Hepatocyte (in vitro differentiated cells): Measurements from ENCODE around the gene ECSIT. TPM values are rescaled to one million over a fixed set of nuclear protein-coding genes. Genes with fewer than 3 reads are reported as not detected.
A peak's percentile ranks its signal among the peaks of the same experiment; 100 is the strongest.

Source experiments
- DNase-seq: peaks from one replicate; pipeline ENCODE4 v3.0.0-alpha.2; 2016; ENCODE audit warnings: low spot score
- H2AFZ ChIP-seq: fragments of 200-600 bp; sonication (generic); 2 replicates; pipeline ENCODE4 v1.6.0; 2016; ENCODE audit warnings: antibody characterized with exemption, mild to moderate bottlenecking
- H3K27ac ChIP-seq: fragments of 200-600 bp; sonication (generic); 2 replicates; pipeline ENCODE4 v1.5.1; 2016; ENCODE audit warnings: mild to moderate bottlenecking
- H3K27me3 ChIP-seq: fragments of 200-600 bp; sonication (generic); 2 replicates; pipeline ENCODE4 v1.6.1; 2016
- H3K36me3 ChIP-seq: fragments of 200-600 bp; sonication (generic); replicated peaks from 2 replicates; pipeline ENCODE4 v1.5.1; 2016; ENCODE audit warnings: low read depth; ENCODE audit not compliant: insufficient read depth
- H3K4me1 ChIP-seq: fragments of 200-600 bp; sonication (generic); 2 replicates; pipeline ENCODE4 v1.5.1; 2016; ENCODE audit warnings: mild to moderate bottlenecking, moderate library complexity; ENCODE audit not compliant: insufficient read depth
- H3K4me2 ChIP-seq: fragments of 200-600 bp; sonication (generic); 2 replicates; pipeline ENCODE4 v1.6.0; 2016
- H3K4me3 ChIP-seq: fragments of 200-600 bp; sonication (generic); 2 replicates; pipeline ENCODE4 v1.5.1; 2016; ENCODE audit warnings: mild to moderate bottlenecking
- H3K79me2 ChIP-seq: fragments of 200-600 bp; sonication (generic); 2 replicates; pipeline ENCODE4 v1.6.0; 2017; ENCODE audit warnings: mild to moderate bottlenecking
- H3K9me2 ChIP-seq: fragments of 200-600 bp; sonication (generic); replicated peaks from 2 replicates; pipeline ENCODE4 v1.6.0; 2017; ENCODE audit warnings: mild to moderate bottlenecking; ENCODE audit not compliant: insufficient read depth
- H3K9me3 ChIP-seq: fragments of 200-600 bp; sonication (generic); 2 replicates; pipeline ENCODE4 v1.5.1; 2016; ENCODE audit warnings: low read depth, mild to moderate bottlenecking
- H4K20me1 ChIP-seq: fragments of 200-600 bp; sonication (generic); 2 replicates; pipeline ENCODE4 v1.6.0; 2016; ENCODE audit warnings: mild to moderate bottlenecking; ENCODE audit not compliant: insufficient read depth, poor library complexity, severe bottlenecking
- CTCF ChIP-seq: fragments of 200-600 bp; sonication (generic); IDR thresholded peaks from 2 replicates; pipeline ENCODE4 v1.5.1; 2016; ENCODE audit warnings: antibody characterized with exemption, mild to moderate bottlenecking; ENCODE audit not compliant: poor library complexity
- EZH2 ChIP-seq: fragments of 200-600 bp; sonication (generic); IDR thresholded peaks from 2 replicates; pipeline ENCODE4 v1.6.1; 2016; ENCODE audit warnings: antibody characterized with exemption, mild to moderate bottlenecking, borderline replicate concordance
- EZH2phosphoT487 ChIP-seq: fragments of 200-600 bp; sonication (generic); IDR thresholded peaks from one replicate; pipeline ENCODE4 v1.6.1; 2018; ENCODE audit warnings: antibody characterized with exemption, mild to moderate bottlenecking, low read depth, moderate library complexity; ENCODE audit not compliant: unreplicated experiment, severe bottlenecking
- WGBS: methylation state at CpG from one replicate; pipeline ENCODE4 v1.1.6; 2016; ENCODE audit warnings: low lambda C conversion rate; ENCODE audit errors: missing lambda C conversion rate; 5-methylcytosine and 5-hydroxymethylcytosine counted together
- polyA plus RNA-seq: library from polyadenylated mRNA; unstranded; fragments of >200 nt; fragmentation: Nextera tagmentation; extraction: Ambion mirVana; gene quantifications from 2 replicates; pipeline ENCODE4 v1.2.1, GENCODE V29; 2016
- total RNA-seq: library from RNA; depleted of rRNA; stranded (reverse); fragments of >200 nt; gene quantifications from 2 replicates; pipeline ENCODE4 v1.2.3, GENCODE V29; 2014

The ECSIT gene
- total and polyA plus RNA-seq, 2 experiments from 2014 or later = 23.2 to 32.5 TPM

- H3K9me3 ChIP-seq = no peaks in the 10 kb centered on the region
- WGBS = 28% methylated on average over 20 of the region's 21 CpGs
- H2AFZ ChIP-seq = peak within 1 kb of the TSS; percentile 74
- H3K36me3 ChIP-seq = no peaks in the 10 kb centered on the region
- no peak within 1 kb of the TSS for H3K4me3 ChIP-seq
- peaks cover 17% of the 10 kb centered on the region for H3K4me1 ChIP-seq
- peak; percentile 80 for DNase-seq
- H3K9me2 ChIP-seq = no peaks in the 10 kb centered on the region
- TF ChIP-seq EZH2 (no peak), CTCF (no peak), EZH2phosphoT487 (no peak)
- H3K4me2 ChIP-seq = peak within 1 kb of the TSS; percentile 89
- no peaks in the 10 kb centered on the region for H3K79me2 ChIP-seq
- H3K27ac ChIP-seq = peak within 1 kb of the TSS; percentile 74
- H4K20me1 ChIP-seq = no peaks in the 10 kb centered on the region
- H3K27me3 ChIP-seq = no peaks in the 10 kb centered on the region
Observed at GRCh38 chr19:11538232-11539036, 9.5 kb upstream of the ECSIT start, which contains the start of gene CNN1. CNN1 (plus strand) TSS chr19:11538851; CDS start chr19:11538928, 77 bp downstream.

GRCh38 chr19:11535792-11536595, 7.1 kb upstream of the ECSIT start:
- peak overlapping the region; percentile 74 for H3K27ac ChIP-seq
- peak overlapping the region; percentile 11 for H3K4me3 ChIP-seq
- DNase-seq = peak; percentile 95

DNA sequence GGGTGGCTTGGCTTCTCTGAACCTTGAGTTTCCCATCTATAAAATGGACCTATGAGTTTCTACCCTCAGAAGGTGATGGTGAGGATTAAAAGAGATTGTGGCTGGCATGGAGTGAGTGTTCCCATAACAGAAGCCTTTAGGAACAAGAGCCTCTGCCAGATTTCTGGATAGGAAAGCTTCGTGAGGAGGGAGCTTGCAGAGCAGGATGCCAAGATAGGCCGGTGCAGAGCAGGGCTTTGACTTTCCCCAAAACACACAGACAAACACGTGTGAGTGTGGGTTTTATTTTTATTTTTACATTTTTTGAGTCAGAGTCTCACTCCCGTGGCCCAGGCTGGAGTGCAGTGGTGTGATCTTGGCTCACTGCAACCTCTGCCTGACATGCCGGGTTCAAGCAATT, 6.0 kb upstream of the ECSIT start:
- Histone ChIP-seq H3K36me3 (no peaks in the 10 kb centered on the region), H3K27me3 (no peaks in the 10 kb centered on the region), H4K20me1 (no peaks in the 10 kb centered on the region), H3K9me3 (no peaks in the 10 kb centered on the region), H3K4me1 (peaks cover 17% of the 10 kb centered on the region), H2AFZ (no peak overlapping the region), H3K4me3 (no peak overlapping the region), H3K79me2 (no peaks in the 10 kb centered on the region), H3K9me2 (no peaks in the 10 kb centered on the region), H3K27ac (no peak overlapping the region), H3K4me2 (no peak overlapping the region)
- DNase-seq = no peak
- 80% methylated on average over 5 of the region's 5 CpGs for WGBS
- TF ChIP-seq EZH2 (no peak), EZH2phosphoT487 (no peak), CTCF (no peak)

More at GRCh38 chr19:11535792-11536595, 7.1 kb upstream of the ECSIT start:
- Histone ChIP-seq H3K27me3 (no peaks in the 10 kb centered on the region), H3K9me2 (no peaks in the 10 kb centered on the region), H3K4me1 (peaks cover 17% of the 10 kb centered on the region), H3K9me3 (no peaks in the 10 kb centered on the region), H2AFZ (peak overlapping the region; percentile 81), H3K4me2 (peak overlapping the region; percentile 78), H4K20me1 (no peaks in the 10 kb centered on the region), H3K79me2 (no peaks in the 10 kb centered on the region), H3K36me3 (no peaks in the 10 kb centered on the region)
- WGBS = 19% methylated on average over 34 of the region's 54 CpGs
- TF ChIP-seq EZH2 (no peak), EZH2phosphoT487 (no peak), CTCF (peak; percentile 89)
